Esophagus muscularis mucosa (tissue), 4 donors: ENCODE measurements around the gene SNAPC2. TPM values are rescaled to one million over a fixed set of nuclear protein-coding genes. Genes with fewer than 3 reads are reported as not detected.
"Not testable (repeated sequence)": the region's sequence is repeated elsewhere in the genome, so short reads cannot be mapped to it uniquely, and the experiment has no call there.

Source experiments
- DNase-seq: peaks from one replicate; pipeline ENCODE4 v3.0.0-alpha.2; 2017; ENCODE audit errors: extremely low spot score
- H3K27ac ChIP-seq, 4 donors: fragments of 200-600 bp; sonication (generic); replicated peaks in 1 of 4; 1 replicate in 3 of 4; 2 replicates in 1 of 4; pipeline ENCODE4 v1.5.1; 2016 to 2019; ENCODE audit warnings: mild to moderate bottlenecking in 1 of 4
- H3K27me3 ChIP-seq, 4 donors: fragments of 200-600 bp; sonication (generic); one replicate each; pipeline versions ENCODE4 v1.5.1 to v1.6.0; 2016 to 2019
- H3K36me3 ChIP-seq, 4 donors: fragments of 200-600 bp; sonication (generic); one replicate each; pipeline ENCODE4 v1.5.1; 2016 to 2019
- H3K4me1 ChIP-seq, 4 donors: fragments of 200-600 bp; sonication (generic); one replicate each; pipeline ENCODE4 v1.5.1; 2016 to 2019
- H3K4me3 ChIP-seq, 4 donors: fragments of 200-600 bp; sonication (generic); 1 replicate in 2 of 4; 2 replicates in 2 of 4; pipeline ENCODE4 v1.5.1; 2016 to 2019; ENCODE audit warnings: mild to moderate bottlenecking in 4 of 4, moderate library complexity in 1 of 4
- H3K9me3 ChIP-seq, 4 donors: fragments of 200-600 bp; sonication (generic); 1 replicate in 3 of 4; 2 replicates in 1 of 4; pipeline ENCODE4 v1.5.1; 2016 to 2019
- CTCF ChIP-seq, 3 experiments: fragments of 200-600 bp in 2 of 3; fragments of 450-650 bp in 1 of 3; sonication (generic) in 2 of 3; IDR thresholded peaks; one replicate each; pipeline ENCODE4 v1.5.1; 2017 to 2019; ENCODE audit warnings: antibody characterized with exemption in 3 of 3, mild to moderate bottlenecking in 2 of 3, moderate library complexity in 1 of 3
- EP300 ChIP-seq: sonication (generic); formaldehyde crosslinking; IDR thresholded peaks from one replicate; pipeline ENCODE4 v1.6.1; 2017; ENCODE audit warnings: antibody characterized with exemption
- POLR2A ChIP-seq: fragments of 450-650 bp; IDR thresholded peaks from one replicate; pipeline ENCODE4 v1.6.1; 2017; ENCODE audit warnings: antibody characterized with exemption, moderate library complexity, mild to moderate bottlenecking, low read depth
- POLR2AphosphoS5 ChIP-seq, 2 donors: sonication (generic); formaldehyde crosslinking; IDR thresholded peaks; one replicate each; pipeline ENCODE4 v1.6.1; 2017; ENCODE audit warnings: antibody characterized with exemption in 2 of 2
- WGBS: methylation state at CpG from one replicate; pipeline ENCODE4 v1.1.5; 2018; 5-methylcytosine and 5-hydroxymethylcytosine counted together
- intact Hi-C: fragments of 100-400 bp; cut with DNase I; formaldehyde crosslinking; loops from one replicate; pipeline ENCODE4 v1.15.1; 2023
- total RNA-seq, 4 donors: library from RNA; depleted of rRNA; stranded (reverse); fragments of >200 nt; gene quantifications; one replicate each; pipeline versions ENCODE4 v1.1.0 to v1.2.1, GENCODE V29; 2016

Gene SNAPC2
- total RNA-seq, 4 donors from 2014 or later: 32.4 to 47.2 (median 35.0) TPM

GRCh38 chr19:7959211-7959610, 39.1 kb downstream of the SNAPC2 start:
- no peak for TF ChIP-seq POLR2AphosphoS5 (IDR thresholded peaks at IDR 0.05)
- intact Hi-C loops: no loop called here
- 65% methylated on average over 6 of the region's 6 CpGs for WGBS
- no peak for DNase-seq
- Histone ChIP-seq H3K27me3 (no peaks in the 10 kb centered on the region), H3K36me3 (peaks cover 21 to 57% (median 48%) of the 10 kb centered on the region in 4 donors), H3K4me1 (peaks cover 0 to 3% (median 0%) of the 10 kb centered on the region in 4 donors), H3K4me3 (no peak overlapping the region), H3K27ac (no peak overlapping the region), H3K9me3 (no peaks in the 10 kb centered on the region)

- intact Hi-C loops, DNase-seq, H3K4me3 ChIP-seq, H3K4me1 ChIP-seq, H3K27ac ChIP-seq, H3K9me3 ChIP-seq, H3K27me3 ChIP-seq: not testable (repeated sequence)
- 71% methylated on average over 4 of the region's 4 CpGs for WGBS
- H3K36me3 ChIP-seq: peaks cover 30 to 75% (median 66%) of the 10 kb centered on the region in 4 donors
These were observed 40.9 kb downstream of the SNAPC2 start for GRCh38 chr19:7961082-7961481.

DNA sequence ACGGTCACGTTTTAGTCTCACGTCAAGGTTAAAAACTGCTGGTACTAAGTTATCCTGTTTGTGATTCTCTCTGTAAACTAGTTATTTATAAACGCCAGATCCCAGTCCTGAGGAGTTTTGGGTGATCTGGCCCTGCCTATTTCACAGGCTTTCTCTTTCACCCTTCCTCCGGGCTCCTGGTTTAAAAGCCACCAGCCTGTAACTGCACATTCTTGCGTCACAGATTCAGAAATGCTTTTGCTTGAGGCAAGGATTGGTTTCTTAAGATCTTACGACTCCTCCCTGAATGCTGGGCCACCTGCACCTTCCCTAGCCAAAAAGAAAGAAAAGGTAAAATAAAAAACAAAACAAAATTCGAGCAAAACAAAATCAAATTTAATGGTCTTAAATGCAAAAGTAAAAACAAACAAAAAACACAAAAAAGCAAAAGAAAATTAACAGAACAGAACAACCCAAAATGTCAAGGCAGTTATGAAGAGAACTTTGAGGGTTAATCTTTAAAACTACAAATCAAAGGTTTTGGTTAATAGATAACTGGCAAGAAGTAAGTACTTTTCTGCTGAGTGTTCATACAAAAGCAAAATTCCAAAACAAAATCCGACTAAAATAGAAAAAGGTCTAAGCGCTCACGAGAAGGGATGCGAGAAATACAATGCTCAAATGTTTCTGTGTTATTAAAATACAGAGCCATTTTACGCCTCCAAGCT, 41.9 kb downstream of the SNAPC2 start:
- no peaks in the 10 kb centered on the region for H3K9me3 ChIP-seq
- H3K27me3 ChIP-seq: no peaks in the 10 kb centered on the region
- TF ChIP-seq EP300 (no peak), POLR2A (no peak), CTCF (IDR thresholded peaks at IDR 0.05) (no peak), POLR2AphosphoS5 (IDR thresholded peaks at IDR 0.05) (no peak)
- peaks cover 40 to 85% (median 74%) of the 10 kb centered on the region in 4 donors for H3K36me3 ChIP-seq
- intact Hi-C loops: no loop called here
- no peak overlapping the region for H3K27ac ChIP-seq
- 88% methylated on average over 13 of the region's 13 CpGs for WGBS
- H3K4me1 ChIP-seq: peaks cover 0 to 3% (median 0%) of the 10 kb centered on the region in 4 donors
- DNase-seq: no peak
- H3K4me3 ChIP-seq: no peak overlapping the region

GRCh38 chr19:7962644-7963268, 42.6 kb downstream of the SNAPC2 start:
- DNase-seq: no peak
- 86% methylated on average over 21 of the region's 22 CpGs for WGBS
- intact Hi-C loops: no loop called here
- H3K4me1 ChIP-seq: peaks cover 0 to 3% (median 0%) of the 10 kb centered on the region in 4 donors
- no peak overlapping the region for H3K27ac ChIP-seq
- no peaks in the 10 kb centered on the region for H3K9me3 ChIP-seq
- H3K27me3 ChIP-seq: no peaks in the 10 kb centered on the region
- TF ChIP-seq EP300: no peak
- no peak for TF ChIP-seq POLR2AphosphoS5 (IDR thresholded peaks at IDR 0.05)
- TF ChIP-seq CTCF (IDR thresholded peaks at IDR 0.05): no peak
- TF ChIP-seq POLR2A: no peak
- peaks cover 42 to 87% (median 77%) of the 10 kb centered on the region in 4 donors for H3K36me3 ChIP-seq
- H3K4me3 ChIP-seq: no peak overlapping the region

DNA sequence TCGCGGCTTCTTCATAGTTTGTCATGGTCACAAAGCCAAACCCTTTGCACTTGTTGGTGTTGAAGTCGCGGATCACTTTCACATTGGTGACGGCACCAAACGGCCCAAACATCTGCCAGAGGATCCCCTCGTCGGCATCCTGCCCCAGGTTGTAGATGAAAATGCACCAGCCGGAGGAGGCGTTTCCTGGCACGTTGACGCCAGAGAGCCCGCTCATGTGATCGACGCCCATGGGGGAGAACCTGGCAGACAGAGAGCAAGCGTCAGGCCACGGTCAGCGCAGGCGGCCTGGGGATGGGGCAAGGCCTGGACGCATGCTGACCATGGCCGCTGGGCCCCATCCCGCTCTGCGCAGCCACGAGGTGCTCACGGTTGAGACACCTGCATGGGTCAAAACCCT, 43.4 kb downstream of the SNAPC2 start:
- Histone ChIP-seq H3K9me3 (no peaks in the 10 kb centered on the region), H3K36me3 (peaks cover 42 to 87% (median 78%) of the 10 kb centered on the region in 4 donors), H3K27ac (no peak overlapping the region), H3K27me3 (no peaks in the 10 kb centered on the region), H3K4me1 (peaks cover 0 to 3% (median 0%) of the 10 kb centered on the region in 4 donors), H3K4me3 (no peak overlapping the region)
- no peak for TF ChIP-seq EP300
- no peak for TF ChIP-seq CTCF (IDR thresholded peaks at IDR 0.05)
- no peak for TF ChIP-seq POLR2A
- TF ChIP-seq POLR2AphosphoS5 (IDR thresholded peaks at IDR 0.05): no peak
- 94% methylated on average over 24 of the region's 25 CpGs for WGBS
- intact Hi-C loops: no loop called here
- no peak for DNase-seq
